Activated CD8-positive, alpha-beta memory T cell treated with anti-CD3 and anti-CD28 coated beads for 36 hours (primary cell): ENCODE data around the gene GRM4. TPM values are rescaled to one million over a fixed set of nuclear protein-coding genes. Genes with fewer than 3 reads are reported as not detected.

Experiments
- CTCF ChIA-PET: fragments of 350-600 bp; sonication (Branson Sonifier 250); formaldehyde crosslinking; loops from one replicate; lab custom pipeline; 2021; ENCODE audit warnings: antibody characterized with exemption; lab: Charles Lee
- POLR2A ChIA-PET: fragments of 350-600 bp; sonication (Branson Sonifier 250); formaldehyde crosslinking; loops from one replicate; lab custom pipeline; 2021; ENCODE audit warnings: antibody characterized with exemption; lab: Charles Lee
- total RNA-seq, 2 experiments: library from RNA; stranded (reverse); gene quantifications; one replicate each; pipeline ENCODE4 v1.2.3, GENCODE V29; 2021

GRM4 gene
- total RNA-seq, 2 experiments from 2014 or later: 0.08 TPM

DNA sequence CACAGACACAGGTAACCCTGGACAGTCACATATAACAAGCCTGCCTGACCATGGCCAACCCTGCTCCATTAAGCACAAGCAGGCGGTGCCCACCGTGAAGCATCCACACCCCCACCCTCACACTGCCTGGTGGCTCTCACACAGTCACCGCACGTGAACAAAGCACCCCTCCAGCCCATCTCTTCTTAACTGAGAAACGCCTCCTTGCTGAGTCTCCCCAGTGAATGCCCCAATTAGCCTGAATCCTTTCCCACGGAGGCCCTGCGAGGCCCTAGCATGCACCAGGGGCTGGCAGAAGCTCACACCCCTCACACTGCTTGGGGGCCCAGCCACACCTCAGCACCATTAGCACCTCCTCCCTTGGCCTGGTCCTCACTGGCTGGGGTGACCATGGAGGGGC, 72.3 kb downstream of the GRM4 start:
- POLR2A ChIA-PET: no interaction called here

DNA sequence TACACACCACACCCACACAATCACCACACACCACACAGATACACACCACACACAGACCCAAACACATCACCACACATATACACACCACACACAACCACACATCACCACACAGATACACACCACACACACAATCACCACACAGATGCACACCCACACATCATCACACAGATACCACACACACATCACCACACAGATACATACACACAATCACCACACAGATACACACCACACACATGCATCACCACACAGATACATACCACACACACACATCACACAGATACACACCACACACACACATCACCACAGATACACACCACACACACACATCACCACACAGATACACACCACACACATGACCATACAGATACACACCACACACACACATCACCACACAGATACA, 73.2 kb downstream of the GRM4 start:
- ChIA-PET POLR2A (no interaction called here), CTCF (no interaction called here)

More for the DNA sequence above, 72.3 kb downstream of the GRM4 start:
- CTCF ChIA-PET: no interaction called here

DNA sequence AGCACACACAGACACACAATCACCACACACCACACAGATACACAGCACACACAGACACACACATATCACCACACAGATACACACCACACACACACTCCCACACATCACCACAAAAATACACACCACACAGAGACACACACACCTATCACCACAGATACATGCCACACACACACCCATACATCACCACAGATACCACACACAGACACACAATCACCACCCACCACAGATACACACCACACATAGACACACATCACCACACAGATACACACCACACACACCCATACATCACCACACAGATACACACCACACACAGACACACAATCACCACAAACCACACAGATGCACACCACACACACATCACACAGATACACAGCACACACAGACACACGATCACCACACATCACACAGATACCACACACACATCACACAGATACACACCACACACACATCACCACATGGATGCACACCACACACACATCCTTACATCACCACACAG, 74.0 kb downstream of the GRM4 start:
- ChIA-PET CTCF (no interaction called here), POLR2A (no interaction called here)

DNA sequence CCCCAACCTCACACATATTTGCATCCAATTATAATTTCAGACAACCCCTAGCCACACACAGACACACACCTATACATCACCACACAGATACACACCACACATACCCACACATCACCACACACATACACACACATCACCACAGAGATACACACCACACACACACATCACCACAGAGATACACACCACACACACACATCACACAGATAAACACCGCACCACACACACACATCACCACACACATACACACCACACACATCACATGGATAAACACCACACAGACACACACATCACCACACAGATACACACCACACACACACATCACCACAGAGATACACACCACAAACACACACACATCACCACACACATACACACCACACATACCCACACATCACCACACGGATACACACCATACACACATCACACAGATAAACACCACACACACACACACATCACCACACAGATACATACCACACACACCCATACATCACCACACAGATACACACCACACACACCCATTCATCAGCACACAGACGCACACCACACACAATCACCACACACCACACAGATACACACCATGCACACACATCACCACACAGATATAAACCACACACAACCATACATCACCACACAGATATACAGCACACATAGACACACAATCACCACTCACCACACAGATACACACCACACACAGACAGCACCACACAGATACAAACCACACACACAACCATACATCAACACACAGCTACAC, 74.6 kb downstream of the GRM4 start:
- CTCF ChIA-PET: interaction anchor here (1.9 kb wide), 1 partner anchor 16 kb away, joined by 9 read pairs; no protein-coding TSS in a partner anchor
- POLR2A ChIA-PET: no interaction called here

DNA sequence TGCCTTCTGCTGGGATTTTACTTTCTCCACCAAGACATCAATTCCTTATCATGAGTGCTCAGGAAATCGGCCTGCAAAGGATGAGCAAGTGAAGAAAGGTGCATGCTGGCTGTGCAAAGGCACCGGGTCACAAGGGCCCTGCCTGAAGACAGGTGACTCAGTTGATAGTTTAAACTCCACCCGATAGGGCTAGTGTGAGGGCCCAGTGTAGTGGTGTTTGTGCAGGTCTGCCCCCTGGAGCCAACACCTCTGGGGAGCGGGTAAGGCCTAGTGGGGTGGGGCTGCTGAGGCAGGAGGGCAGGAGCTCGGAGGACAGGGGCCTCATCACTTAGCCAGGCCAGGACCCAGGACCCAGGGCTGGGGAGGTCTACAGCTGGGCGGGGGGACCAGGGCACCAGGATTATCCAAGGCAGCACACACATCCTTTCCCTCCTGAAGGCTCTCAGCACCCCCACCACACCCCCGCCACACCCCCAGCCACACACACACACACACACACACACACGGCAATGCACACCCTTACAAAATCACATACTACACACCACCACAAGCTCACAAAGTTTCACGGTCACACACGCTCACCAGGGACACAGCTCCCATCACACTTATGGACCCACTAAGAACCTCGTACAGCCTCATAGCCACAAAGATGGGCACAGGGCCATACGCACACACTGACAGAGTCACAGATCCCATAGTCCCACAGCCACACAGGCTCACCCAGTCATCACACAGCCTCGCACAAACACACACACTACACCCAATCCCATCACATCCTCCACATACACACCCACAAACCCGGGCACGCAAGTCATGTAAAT, 75.4 kb downstream of the GRM4 start:
- ChIA-PET POLR2A (no interaction called here), CTCF (interaction anchor here (1.9 kb wide), 1 partner anchor 16 kb away, joined by 9 read pairs; no protein-coding TSS in a partner anchor)

DNA sequence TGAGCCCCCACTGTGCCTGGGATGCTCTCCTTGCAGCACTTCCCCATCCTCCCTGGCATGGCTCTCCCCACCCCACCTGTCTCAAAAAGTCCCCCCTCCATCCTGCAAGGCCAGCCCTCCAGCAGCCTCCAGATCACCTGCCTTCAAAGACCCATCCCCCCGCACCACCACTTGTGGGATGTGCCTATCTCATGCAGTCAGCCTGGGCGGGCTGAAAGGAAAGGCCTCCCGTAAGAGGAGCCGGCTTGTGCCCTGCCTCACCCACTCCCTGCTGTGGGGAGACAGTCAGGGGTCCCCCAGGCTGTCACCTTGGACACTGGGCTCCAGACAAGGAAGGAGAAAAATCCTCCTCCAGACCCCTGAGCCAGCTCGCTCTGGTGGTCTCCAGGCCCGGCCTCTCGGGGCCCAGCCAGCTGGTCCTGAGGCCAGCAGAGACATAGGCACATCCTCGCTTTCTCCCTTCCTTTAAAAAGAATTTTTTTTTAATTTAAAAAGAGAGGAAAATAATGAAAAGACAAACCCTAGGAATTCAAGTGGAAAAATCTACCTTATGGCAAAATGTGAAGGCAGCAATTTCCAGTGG, 77.3 kb downstream of the GRM4 start:
- ChIA-PET POLR2A (no interaction called here), CTCF (no interaction called here)

DNA sequence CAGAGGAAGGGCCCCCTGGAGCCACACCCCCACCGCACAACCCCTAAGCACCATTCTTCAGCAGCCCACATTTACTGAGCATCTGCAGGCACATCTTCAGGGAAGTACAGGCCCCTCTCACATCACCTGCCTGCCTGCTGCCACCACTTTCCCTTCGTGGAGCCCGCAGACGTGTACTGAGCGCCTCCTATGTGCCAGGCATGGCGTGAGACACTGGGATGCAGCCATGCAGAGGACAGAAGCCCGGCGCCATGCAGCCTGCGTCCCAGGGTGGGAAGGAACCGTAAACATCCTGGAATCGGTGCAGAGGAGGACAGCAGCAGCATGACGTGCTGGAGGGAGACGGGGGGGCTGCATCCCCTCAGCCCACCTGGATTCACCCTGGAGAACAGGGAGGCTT, 78.1 kb downstream of the GRM4 start:
- CTCF ChIA-PET: no interaction called here
- POLR2A ChIA-PET: no interaction called here

DNA sequence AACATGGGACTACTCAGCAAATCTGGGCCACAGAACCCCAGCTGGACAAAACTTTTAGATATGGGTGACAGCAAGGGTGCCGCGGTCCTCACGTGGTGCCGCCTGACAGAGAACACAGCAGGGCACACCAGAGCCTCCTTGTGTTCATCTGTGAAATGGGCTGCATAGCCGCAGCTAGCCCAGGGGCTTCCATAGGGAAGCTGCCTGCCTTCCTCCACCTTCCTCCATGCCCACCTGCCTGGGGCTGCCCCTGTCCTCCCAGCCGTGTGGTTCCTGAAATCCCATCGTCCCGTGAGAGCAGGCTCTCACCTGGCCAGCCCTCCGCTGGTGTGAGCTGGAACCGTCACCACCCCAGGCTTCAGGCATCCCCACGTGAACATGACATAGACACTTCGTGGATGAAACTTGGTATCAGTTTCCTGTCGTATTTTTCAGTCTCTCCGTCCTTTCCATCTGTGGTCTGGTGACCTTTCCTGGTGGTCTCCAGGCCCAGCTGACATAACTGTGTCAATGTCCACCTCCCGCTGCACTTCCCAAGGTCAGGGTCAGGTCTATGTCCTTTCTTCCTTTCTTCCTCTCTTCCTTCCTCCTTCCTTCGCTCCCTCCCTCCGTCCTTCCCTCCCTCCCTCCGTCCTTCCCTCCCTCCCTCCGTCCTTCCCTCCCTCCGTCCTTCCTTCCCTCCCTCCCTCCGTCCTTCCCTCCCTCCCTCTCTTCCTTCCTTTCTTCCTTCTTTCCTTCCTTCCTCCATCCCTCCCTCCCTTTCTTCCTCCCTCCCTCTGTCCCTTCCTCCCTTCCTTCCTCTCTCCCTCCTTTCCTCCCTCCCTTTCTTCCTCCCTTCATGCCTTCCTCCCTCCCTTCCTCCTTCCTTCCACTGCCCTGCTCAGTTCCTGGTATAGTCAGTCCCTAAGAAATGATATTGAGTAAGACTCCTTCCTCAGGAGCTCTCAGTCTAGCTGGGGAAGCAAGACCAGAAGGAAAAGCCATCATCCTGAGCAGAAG, 78.8 kb downstream of the GRM4 start:
- POLR2A ChIA-PET: no interaction called here
- CTCF ChIA-PET: no interaction called here

DNA sequence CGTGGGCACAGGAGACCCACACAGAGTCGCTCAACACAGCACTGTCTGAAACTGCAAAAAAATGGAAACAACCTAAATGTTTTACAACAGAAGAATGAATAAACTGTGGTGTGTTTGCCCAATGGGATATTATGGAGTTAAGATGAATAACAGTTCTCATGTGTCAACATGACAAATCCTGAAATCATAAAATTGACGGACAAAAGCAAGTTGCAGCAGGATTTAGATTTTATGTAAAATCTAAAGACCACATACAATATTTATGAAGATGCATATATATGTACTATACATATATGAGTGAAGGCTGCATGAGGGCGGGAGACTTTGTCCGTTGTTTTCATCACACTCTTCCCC, 79.7 kb downstream of the GRM4 start:
- POLR2A ChIA-PET: no interaction called here
- CTCF ChIA-PET: no interaction called here

DNA sequence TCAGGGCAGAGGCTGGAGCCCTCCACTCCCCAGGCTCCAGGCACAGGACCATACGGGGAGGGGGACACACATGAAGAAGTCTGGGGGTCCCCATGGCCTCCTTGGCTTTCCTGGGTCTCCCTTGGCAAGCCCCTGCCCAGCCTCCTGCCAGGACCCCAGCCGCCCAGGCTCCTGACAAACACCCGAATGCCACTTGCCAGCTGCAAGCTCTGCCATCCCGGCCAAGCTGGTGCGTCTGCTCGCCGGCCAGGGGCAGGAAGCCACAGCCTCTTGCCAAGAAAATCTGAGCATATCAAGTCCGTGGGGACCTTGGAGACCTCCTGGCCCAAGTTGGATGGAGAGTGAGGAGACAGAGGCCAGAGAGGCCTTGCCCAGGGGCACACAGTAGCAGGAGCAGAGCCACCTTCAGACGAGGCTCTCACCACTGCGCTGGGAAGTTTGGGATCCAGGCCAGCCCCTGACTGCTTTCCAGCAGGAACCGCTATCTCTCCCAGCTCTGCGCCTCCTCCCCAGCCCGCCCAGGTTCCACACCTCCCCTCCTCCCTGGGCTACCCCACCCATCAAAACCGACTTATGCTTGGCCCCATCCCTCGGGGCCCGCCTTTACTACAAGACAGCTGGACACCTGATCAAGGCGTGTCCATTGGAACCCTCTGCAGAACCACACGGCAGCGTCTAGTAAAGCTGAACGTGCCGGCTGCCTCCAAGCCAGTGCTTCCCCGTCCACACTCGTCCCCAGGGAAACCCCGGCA, 80.2 kb downstream of the GRM4 start:
- CTCF ChIA-PET: no interaction called here

DNA sequence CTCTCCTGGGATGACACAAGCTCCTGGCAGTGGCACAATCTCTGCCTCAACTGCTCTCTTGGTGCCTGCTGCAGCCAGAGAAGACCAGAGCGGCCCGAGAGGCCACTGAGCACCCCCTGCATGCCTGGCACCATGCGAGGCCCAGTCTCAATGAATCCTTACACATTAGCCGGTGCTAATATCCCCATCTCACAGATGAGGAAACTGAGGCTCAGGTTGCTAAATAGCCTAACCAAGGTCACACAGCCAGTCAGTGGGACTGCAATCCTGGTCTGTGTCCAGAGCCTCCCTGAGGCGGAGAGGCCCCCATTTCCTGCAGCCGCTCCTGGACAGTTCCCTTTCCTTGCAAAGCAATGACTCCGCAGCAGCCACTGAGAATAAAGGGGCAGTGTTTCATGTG, 81.2 kb downstream of the GRM4 start:
- POLR2A ChIA-PET: no interaction called here
- CTCF ChIA-PET: no interaction called here

More for the DNA sequence above, 80.2 kb downstream of the GRM4 start:
- POLR2A ChIA-PET: no interaction called here

DNA sequence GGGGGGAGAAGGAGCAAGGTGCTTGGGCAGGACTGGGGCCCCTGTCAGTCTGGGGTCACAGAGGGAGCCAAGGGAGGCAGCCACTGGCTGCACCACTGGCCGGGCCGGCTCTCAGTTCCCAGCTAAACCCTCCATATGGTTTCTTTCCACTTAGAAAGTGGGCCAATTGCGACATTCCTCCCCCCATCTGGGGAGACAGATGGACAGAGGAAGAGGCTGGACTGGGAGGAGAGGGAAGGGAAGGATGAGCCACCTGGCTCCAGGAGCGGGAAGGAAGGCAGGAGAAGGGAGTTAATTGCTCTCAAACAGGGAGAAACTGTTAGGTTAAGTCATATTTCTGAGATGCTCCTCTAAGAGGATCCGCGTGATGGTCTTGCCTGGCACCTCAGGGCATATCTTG, 82.2 kb downstream of the GRM4 start:
- POLR2A ChIA-PET: no interaction called here
- CTCF ChIA-PET: interaction anchor here (0.6 kb wide), 1 partner anchor 73 kb away, joined by 3 read pairs; no protein-coding TSS in a partner anchor

DNA sequence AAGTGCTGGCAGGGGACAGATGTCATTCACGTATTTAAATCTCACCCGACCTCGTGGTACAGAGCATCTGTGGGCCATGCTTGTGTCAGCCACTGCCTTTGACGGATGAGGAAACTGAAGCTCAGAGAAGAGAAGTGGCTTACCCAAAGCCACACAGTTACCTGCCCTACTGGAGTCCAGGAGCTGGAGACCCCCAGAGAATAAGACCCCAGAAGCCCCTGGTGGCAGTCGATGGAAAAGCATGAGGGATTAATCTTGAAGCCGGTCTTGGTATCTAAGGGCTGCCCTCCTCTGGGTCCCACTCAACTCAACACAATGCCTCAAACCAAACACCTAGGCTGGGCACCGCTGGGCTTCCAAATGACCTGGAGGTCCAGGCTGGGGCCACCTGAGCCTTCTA, 83.1 kb downstream of the GRM4 start:
- CTCF ChIA-PET: no interaction called here
- POLR2A ChIA-PET: no interaction called here

DNA sequence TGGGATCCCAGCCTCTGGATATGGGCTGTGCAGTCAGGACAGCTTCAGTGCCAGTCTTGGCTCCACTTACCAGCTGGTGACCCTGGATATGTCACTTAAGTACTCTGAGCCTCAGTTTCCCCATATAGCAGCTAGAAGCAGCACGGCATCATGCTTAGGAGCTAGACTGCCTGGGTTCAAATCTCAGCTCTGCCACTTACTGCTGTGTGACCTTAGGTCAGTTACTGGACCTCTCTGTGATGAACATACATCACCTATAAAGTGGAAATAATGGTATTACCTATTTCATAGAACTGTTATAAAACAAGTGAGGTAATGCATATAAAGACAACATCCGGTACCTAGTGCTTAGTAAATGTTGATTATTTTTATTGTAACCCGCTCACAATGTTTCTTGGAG, 83.7 kb downstream of the GRM4 start:
- CTCF ChIA-PET: no interaction called here

DNA sequence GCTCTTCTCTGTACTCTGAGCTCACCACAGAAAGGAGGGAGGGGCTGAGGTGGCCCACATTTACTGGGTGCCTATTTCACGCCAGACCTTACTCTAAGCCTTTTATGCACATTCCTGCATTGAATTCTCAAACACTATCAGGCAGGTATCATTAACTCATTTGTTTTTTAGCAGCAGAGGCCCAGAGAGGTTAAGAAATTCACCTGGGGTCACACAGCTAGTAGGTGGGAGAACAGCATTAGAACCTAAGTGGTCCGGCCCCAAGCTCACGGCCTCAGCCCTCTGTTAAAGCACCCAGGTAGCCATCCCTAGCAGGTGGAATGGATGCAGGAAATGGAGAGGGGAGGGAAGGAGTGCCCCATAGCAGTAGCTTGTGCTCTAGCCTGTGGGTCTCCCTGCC, 84.5 kb downstream of the GRM4 start:
- CTCF ChIA-PET: interaction anchor here (0.6 to 0.9 kb wide), 2 partner anchors 93 to 1102 kb away, joined by 3 read pairs; no protein-coding TSS in a partner anchor
- POLR2A ChIA-PET: no interaction called here

More for the DNA sequence above, 83.7 kb downstream of the GRM4 start:
- POLR2A ChIA-PET: no interaction called here

DNA sequence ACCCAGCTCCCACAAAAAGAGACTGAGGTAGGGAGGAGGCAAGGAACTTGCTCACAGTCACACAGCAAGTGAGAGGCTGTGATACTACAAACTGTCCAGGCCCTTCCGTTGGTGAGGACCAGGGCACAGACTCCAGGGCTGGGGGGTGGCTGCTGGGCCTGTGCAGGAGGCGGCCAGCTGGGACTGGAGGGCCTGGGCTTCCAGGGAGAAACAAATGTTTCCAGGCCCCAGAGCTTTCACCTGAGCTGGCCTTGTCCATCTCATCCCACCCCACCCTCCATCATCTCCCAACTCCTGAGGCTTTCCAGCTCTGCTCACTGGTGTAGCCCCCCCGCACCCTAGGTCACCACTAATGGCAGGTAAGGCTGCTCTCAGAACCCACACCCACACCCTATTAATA, 86.0 kb downstream of the GRM4 start:
- ChIA-PET CTCF (interaction anchor here (1.2 kb wide), 1 partner anchor 289 kb away, joined by 3 read pairs; no protein-coding TSS in a partner anchor), POLR2A (no interaction called here)

DNA sequence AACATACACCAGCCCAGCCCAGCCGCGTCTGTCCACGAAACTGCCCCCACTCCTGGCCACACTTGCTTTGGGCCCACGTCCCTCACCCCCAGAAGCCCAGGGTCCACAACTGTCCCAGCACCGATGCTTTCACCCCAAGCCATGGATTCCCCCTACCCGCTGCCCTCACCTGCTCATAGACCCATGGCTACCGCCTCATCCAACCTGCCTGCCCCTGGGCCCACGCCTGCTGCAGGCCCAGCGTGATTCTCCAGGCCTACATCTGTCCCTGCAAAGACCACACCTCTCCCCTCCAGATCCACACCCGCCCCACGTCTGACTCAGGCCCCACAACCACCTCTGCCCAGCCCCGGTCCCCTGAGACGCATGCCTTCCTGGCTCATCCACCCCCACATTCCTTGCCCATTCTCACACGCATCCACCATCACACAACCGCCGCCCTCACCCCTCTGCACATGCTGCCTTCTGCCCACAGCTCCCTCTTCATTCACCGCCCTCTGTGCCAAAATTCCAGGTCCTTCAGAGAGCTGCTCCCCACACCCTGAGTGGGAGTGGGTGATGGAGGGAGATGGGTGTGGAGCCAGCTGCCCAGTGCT, 86.7 kb downstream of the GRM4 start:
- ChIA-PET POLR2A (no interaction called here), CTCF (interaction anchor here (1.2 kb wide), 1 partner anchor 288 kb away, joined by 3 read pairs; no protein-coding TSS in a partner anchor)

DNA sequence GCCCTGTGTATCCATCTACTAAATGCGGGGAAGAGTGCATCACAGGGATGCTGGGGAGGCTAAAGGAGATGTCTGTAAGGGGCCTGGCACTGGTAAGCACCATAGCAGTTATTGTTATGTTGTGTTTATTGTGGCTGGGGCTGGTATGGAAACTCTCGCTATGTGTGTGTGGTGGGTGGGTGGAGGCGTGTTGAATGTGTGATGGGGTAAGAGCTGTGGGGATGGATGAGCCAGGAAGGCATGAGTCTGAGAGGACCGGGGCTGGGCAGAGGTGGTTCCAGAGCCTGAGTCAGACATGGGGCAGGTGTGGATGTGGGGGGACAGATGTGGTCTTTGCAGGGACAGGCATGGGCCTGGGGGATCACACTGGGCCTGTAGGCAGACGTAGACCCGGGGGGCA, 88.1 kb downstream of the GRM4 start:
- POLR2A ChIA-PET: no interaction called here
- CTCF ChIA-PET: interaction anchor here (1.0 kb wide), 1 partner anchor 97 kb away, joined by 5 read pairs; no protein-coding TSS in a partner anchor
